ENCODE measurements around the gene SPATC1L. TPM values are rescaled to one million over a fixed set of nuclear protein-coding genes. Genes with fewer than 3 reads are reported as not detected.
A peak's percentile ranks its signal among the peaks of the same experiment; 100 is the strongest.

The SPATC1L gene
- total RNA-seq, 4 donors from 2014 or later: 1.5 to 11.9 (median 3.0) TPM

DNA sequence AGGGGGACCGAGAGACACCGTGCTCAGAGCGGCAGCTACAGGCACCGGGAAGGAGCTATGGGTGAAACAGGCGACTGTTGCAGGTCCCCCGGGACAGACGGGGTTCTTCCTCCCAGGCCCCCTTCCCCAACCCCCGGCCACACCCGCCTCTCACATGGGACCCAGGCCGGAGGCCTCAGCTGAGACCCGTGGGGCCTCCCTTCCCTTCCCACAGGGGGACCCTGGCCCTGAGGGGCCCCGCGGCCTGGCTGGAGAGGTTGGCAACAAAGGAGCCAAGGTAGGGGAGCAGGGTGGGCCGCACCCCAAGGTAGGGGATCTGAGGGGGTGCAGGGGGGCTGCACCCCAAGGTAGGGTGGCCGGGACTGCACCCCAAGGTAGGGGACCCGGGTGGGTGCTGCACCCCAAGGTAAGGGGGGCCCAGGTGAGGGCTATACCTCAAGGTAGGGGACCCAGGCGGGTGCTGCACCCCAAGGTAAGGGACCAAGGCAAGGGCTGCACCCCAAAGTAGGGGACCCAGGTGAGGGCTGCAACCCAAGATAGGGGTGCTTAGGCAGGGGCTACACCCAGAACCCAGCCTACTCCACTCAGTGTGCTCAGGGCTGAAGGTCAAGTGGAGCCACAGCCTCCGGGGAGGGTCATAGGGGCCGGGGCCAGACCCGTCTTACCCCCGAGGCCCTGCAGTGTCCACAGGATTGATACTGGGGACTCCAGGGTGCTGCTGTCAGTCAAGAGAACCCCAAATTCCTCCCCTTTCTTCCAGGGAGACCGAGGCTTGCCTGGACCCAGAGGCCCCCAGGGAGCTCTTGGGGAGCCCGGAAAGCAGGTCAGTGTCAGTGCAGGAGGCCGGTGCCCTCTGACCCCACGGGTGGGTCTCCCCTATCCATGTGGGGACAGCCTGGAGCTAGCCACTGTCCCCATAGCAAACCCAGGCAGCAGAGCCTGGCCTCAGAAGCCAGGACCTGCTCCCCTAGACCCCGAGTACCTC lies 63.7 kb downstream of the SPATC1L start:
- Histone ChIP-seq H3K36me3 (no peaks in the 10 kb centered on the region), H3K9me3 (no peaks in the 10 kb centered on the region), H3K27ac (no peak overlapping the region), H3K4me3 (no peak overlapping the region), H3K27me3 (no peaks in the 10 kb centered on the region), H3K4me1 (no peaks in the 10 kb centered on the region)
- no peak for TF ChIP-seq POLR2A (IDR thresholded peaks at IDR 0.05)
- TF ChIP-seq, protein P1, sequence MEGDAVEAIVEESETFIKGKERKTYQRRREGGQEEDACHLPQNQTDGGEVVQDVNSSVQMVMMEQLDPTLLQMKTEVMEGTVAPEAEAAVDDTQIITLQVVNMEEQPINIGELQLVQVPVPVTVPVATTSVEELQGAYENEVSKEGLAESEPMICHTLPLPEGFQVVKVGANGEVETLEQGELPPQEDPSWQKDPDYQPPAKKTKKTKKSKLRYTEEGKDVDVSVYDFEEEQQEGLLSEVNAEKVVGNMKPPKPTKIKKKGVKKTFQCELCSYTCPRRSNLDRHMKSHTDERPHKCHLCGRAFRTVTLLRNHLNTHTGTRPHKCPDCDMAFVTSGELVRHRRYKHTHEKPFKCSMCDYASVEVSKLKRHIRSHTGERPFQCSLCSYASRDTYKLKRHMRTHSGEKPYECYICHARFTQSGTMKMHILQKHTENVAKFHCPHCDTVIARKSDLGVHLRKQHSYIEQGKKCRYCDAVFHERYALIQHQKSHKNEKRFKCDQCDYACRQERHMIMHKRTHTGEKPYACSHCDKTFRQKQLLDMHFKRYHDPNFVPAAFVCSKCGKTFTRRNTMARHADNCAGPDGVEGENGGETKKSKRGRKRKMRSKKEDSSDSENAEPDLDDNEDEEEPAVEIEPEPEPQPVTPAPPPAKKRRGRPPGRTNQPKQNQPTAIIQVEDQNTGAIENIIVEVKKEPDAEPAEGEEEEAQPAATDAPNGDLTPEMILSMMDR (IDR thresholded peaks at IDR 0.05 in 4 of 5, conservative IDR thresholded peaks at IDR 0.05 in 1 of 5): no peak
- intact Hi-C loops (cut with DNase I; ENCODE audit: low total_unique reads): no loop called here
- DNase-seq: peak in 1 of 2 donors; percentile 11
- ATAC-seq: no peak
- in situ Hi-C loops (cut with MboI; ENCODE audit: low sequenced_read_pairs in 4 of 4): loop anchor here in 2 of 4 donors (25.0 kb wide), 1 partner anchor 158 kb away; no protein-coding TSS in a partner anchor

DNA sequence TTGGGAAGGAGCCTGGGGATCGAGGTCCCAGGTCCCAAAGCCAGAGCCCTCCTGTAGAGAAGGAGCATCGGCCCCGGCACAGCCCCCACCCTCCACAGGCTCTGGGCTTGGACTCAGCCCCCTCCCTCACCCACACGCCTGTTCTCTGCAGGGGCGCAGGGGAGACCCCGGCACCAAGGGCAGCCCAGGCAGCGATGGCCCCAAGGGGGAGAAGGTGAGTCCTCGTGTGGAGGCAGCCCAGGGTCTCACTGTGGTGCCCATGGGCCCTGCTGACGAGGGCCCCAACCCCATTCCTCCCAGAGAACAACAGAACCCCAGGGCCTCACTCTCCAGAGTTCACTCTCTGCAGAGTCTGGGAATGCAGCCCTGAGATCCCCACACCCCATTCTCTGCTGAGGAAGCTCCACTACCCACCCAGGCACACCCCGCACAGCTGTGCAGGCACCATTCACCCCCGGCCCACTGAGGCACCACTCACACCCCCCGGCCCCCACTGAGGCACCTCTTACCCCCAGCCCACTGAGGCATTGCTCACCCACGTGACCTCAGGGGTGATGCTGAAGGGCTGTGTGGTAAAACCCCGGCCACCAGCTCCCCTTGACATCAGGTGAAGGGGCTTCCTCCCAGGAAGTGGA lies 64.5 kb downstream of the SPATC1L start:
- H3K9me3 ChIP-seq: no peaks in the 10 kb centered on the region
- DNase-seq (peak in 1 of 2 donors; percentile 7), ATAC-seq (no peak)
- intact Hi-C loops (cut with DNase I; ENCODE audit: low total_unique reads) (no loop called here), in situ Hi-C loops (cut with MboI; ENCODE audit: low sequenced_read_pairs in 4 of 4) (loop anchor here in 2 of 4 donors (25.0 kb wide), 1 partner anchor 157 kb away; no protein-coding TSS in a partner anchor)
- no peak overlapping the region for H3K4me3 ChIP-seq
- H3K27ac ChIP-seq: no peak overlapping the region
- peaks cover 0 to 4% of the 10 kb centered on the region in 2 donors for H3K36me3 ChIP-seq
- no peaks in the 10 kb centered on the region for H3K4me1 ChIP-seq
- TF ChIP-seq, protein P1 (IDR thresholded peaks at IDR 0.05 in 4 of 5, conservative IDR thresholded peaks at IDR 0.05 in 1 of 5): no peak
- no peak for TF ChIP-seq POLR2A (IDR thresholded peaks at IDR 0.05)
- no peaks in the 10 kb centered on the region for H3K27me3 ChIP-seq

DNA sequence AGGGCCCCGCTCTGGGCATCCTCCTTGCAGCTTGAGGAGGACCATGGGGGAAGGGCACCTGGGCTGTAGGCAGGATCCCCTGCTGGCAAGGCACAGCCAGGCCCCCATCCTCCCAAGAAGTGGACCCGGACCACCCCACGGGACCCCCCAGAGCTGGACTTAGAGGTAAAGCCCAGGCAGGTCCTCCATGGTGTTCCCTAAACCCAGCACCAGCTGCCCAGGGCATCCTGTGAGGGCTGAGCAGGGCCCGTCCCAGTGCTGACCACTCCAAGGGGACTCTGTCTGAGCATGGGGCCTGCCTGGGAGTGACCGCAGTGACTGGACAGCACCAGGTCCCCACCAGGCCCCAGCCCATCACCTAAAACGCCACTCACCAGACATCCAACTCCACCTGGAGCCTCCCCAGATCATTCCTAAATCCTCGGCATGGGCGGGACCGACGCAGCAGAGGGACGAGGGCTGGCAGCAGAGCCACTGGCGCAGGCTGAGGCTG lies 65.1 kb downstream of the SPATC1L start:
- in situ Hi-C loops (cut with MboI; ENCODE audit: low sequenced_read_pairs in 4 of 4) (loop anchor here in 2 of 4 donors (25.0 kb wide), 1 partner anchor 157 kb away; no protein-coding TSS in a partner anchor), intact Hi-C loops (cut with DNase I; ENCODE audit: low total_unique reads) (no loop called here)
- no peak overlapping the region for H3K27ac ChIP-seq
- TF ChIP-seq, protein P1 (IDR thresholded peaks at IDR 0.05 in 4 of 5, conservative IDR thresholded peaks at IDR 0.05 in 1 of 5): no peak
- no peak for TF ChIP-seq POLR2A (IDR thresholded peaks at IDR 0.05)
- H3K9me3 ChIP-seq: no peaks in the 10 kb centered on the region
- H3K27me3 ChIP-seq: no peaks in the 10 kb centered on the region
- ATAC-seq: no peak
- H3K36me3 ChIP-seq: peaks cover 0 to 6% of the 10 kb centered on the region in 2 donors
- DNase-seq: peak in 1 of 2 donors; percentile 3
- no peaks in the 10 kb centered on the region for H3K4me1 ChIP-seq
- H3K4me3 ChIP-seq: no peak overlapping the region

- DNase-seq (peak in 1 of 2 donors; percentile 9), ATAC-seq (no peak)
- Histone ChIP-seq H3K9me3 (no peaks in the 10 kb centered on the region), H3K36me3 (peaks cover 0 to 6% of the 10 kb centered on the region in 2 donors), H3K27ac (no peak overlapping the region), H3K4me1 (no peaks in the 10 kb centered on the region), H3K27me3 (no peaks in the 10 kb centered on the region), H3K4me3 (no peak overlapping the region)
- in situ Hi-C loops (cut with MboI; ENCODE audit: low sequenced_read_pairs in 4 of 4): loop anchor here in 2 of 4 donors (25.0 kb wide), 1 partner anchor 156 kb away; no protein-coding TSS in a partner anchor
- intact Hi-C loops (cut with DNase I; ENCODE audit: low total_unique reads): no loop called here
- TF ChIP-seq POLR2A (IDR thresholded peaks at IDR 0.05): no peak
- TF ChIP-seq, protein P1 (IDR thresholded peaks at IDR 0.05 in 4 of 5, conservative IDR thresholded peaks at IDR 0.05 in 1 of 5): no peak
Observed at GRCh38 chr21:46118316-46119143, 65.7 kb downstream of the SPATC1L start.

Data from gastrocnemius medialis (tissue), 4 donors.